ENCODE data around the gene HMGB4.

Gene HMGB4, protein sequence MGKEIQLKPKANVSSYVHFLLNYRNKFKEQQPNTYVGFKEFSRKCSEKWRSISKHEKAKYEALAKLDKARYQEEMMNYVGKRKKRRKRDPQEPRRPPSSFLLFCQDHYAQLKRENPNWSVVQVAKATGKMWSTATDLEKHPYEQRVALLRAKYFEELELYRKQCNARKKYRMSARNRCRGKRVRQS

DNA sequence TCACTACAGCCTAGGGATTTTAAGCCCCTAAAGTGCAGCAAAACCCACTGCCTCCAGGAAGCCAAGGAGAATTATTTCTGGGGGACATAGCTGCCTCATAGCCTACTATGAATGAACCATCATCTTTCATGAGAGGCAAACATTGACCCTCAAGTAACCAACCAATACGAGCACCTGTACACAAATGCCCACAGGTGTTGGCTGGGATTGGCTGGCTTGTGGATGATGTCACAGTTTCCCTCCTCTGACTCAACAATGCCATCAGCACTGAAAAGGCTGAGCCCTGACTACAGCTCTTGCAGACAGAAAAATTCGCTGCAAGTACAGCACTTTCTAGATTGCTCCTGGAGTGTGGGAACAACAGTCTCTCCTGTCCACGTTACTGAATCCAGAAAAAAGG lies at the start of gene HMGB4:
Gene HMGB4 (plus strand): TSS at position 301 of the 400 bp plus-strand sequence. CDS start 113 bp downstream, outside the sequence.
- intact Hi-C loops (cut with DNase I), result no loop called here
- DNase-seq, result no peak

DNA sequence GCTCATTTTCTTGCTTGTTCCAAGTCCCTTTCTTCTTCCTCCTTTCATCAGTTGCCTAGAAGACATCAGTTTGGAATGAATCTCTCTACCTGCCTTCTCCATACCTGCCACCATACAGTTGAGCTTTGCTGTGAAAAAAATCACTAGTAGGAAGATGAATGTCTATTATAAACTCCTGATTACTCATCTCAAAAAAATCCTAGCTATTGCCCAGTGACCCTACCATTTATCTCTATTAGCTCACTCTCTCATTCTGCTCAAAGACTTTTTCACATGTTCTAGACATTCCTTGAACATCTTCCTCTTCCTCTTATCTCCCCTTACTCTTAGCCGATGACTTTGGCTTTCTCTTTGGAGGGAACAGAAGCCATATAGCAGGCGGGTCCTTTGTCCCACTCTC lies 49.7 kb upstream of the HMGB4 start:
- intact Hi-C loops (cut with DNase I), result no loop called here
- DNase-seq, result no peak

DNA sequence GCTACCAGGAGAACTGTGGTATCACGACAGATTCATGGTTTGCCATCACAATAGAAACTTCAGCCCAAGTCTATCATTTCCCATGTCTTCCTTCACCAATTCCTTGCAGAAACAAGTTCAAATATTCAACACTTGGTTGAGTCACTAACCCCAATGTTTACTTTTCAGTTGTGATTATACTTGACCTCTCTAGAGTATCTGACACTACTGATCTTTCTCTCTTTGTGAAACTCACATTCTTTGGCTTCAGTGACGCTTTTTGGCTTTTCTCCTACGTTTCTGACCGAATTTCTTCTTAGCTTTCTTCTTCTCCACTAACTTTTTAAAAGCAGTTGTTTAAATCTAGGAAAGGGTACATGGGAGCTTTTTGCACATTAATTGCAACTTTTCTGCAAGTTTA lies 48.8 kb upstream of the HMGB4 start:
- intact Hi-C loops (cut with DNase I), result no loop called here
- no peak for DNase-seq

DNA sequence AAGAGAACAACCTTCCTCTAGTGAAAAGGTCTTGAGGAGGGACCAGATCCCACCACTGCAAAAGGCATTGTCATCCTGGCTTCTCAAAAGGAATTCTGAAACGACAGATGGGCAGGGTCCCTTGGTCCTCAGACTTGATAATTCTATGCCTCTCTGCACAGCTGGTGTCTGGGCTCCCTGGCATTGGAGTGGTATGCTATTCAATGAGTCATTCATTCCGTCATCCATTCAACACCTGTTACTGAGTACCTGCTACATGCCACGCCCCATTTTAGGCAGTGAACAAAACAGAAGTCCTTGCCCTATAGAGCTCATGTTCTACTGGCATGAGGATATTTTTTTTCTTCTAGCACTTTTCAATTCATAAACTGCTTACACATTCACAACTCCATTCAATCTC lies 45.8 kb upstream of the HMGB4 start:
- intact Hi-C loops (cut with DNase I), result no loop called here
- DNase-seq, result no peak

DNA sequence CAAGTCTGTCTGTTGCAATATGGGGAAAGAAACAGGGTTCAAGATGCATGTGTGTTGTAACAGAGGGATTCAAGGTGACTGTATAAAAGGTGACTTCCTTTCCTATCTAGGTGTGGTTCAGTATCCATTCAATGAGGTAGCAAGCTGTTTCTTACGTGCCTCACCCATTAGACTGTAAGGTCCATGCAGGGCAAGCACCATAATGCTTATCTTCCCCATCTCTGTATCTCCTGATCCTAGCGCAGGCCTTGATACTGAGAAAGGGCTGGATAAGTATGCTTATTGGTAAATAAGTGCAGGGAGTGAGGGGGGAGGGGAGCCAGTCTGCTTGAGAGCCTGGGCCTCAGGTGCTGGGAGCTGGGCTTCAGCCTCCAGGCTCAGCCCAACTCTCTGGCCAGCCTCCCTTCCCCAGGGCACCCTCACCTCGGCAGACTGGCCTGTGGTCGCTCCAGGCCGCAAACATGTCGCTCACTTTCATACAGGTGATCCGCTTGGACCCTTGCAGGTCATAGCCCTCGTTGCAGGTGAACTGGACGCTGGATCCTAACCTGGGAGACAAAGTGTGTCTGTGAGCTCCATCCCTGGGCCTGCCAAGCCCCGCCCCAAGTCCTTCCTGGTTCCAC lies 44.5 kb upstream of the HMGB4 start:
- DNase-seq, result no peak
- intact Hi-C loops (cut with DNase I), result no loop called here

DNA sequence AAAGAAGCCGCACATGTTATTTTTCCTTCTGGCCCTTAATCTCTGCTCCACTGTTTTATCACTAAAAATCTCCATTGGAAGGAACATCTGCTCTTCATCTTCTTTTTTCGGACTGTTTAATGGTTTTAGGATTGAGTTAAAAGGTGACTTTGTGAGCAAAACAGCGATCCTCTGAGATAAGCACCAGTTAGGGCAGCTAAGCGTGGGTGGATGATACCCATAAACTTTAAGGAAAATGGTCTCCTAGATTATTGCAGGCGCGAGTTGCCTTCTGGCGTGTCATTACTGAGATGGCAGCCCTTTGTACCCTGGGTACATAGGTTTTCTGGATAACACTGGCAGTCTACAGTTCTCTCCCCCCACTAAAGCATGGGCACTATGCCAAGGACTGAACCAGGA lies 44.0 kb upstream of the HMGB4 start:
- no peak for DNase-seq
- intact Hi-C loops (cut with DNase I), result no loop called here

DNA sequence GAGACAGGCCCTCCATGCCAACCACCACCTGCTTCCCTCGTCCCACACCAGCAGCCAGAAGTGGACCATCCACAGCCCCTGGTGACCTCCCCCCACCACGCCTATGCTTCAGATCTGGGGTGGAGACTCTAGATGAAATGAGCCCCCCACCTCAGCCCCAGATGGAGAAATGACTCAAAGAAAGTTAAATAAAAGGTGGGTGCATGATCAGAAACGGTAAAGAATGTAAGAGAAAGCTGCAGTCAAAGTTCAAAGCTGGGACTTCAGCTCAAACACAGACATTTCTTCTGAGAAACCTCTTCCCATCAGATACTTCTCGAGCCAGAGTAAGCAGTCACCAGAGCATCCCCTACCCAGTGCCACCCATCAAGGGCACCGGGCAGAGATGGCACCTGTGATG lies 43.1 kb upstream of the HMGB4 start:
- intact Hi-C loops (cut with DNase I), result no loop called here
- no peak for DNase-seq

DNA sequence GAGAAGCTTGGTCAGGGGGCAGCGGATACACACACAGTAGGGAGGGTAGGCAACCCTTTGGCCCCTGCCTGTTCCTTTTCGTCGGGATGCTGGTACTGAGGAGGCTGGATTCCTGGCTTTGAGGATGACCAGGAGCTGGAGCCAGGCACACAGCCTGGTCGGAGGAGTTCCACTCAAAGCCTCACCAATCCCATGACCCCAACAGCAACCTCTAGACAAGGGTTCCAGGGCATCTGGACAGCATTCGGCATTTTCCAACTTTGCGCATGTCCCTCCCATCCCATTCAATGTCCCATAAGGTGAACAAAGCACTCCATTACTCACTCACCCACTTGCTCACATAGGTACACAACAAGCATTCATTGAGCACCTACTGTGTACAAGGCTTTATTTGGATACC lies 42.6 kb upstream of the HMGB4 start:
- intact Hi-C loops (cut with DNase I), result no loop called here

DNA sequence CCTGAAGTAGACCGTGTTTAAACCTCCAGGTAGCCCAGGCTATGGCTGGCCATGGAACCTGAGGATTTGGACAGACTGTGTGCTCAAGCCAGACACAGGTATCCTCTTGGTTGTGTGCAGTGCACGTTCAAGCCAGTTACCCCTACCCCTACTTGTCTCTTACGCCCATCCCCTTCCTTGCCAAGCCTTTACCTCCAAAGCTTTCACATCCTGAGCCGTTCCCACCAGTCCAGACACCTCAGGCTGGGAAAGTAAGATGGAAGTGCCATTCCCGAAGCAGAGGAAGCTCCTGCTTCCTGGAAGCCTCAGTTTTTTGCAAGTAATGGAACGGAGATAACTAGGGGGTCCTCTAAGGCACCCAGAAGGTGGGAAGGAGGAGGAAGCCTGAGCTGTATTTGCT lies 41.5 kb upstream of the HMGB4 start:
- intact Hi-C loops (cut with DNase I), result no loop called here
- no peak for DNase-seq

More for the DNA sequence above, 42.6 kb upstream of the HMGB4 start:
- no peak for DNase-seq

DNA sequence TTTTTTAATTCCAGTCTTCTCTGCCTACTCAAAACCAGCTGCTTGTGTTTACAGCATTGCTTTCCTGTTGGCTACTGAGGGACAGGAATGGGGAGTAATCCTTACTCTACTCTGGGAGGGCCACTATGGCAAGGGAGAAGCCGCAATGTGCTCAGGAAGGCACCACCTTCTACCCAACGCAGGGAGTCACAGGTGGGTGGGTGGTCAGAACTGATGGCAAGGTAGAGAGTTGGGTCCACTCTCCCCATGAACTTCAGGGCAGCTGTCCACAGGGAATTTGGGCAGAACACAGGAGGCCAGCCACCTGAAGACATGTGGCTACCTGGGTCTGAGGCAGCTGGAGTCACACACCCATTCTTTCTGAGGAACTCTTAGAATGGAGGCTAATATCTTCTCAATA lies 40.5 kb upstream of the HMGB4 start:
- no peak for DNase-seq
- intact Hi-C loops (cut with DNase I), result no loop called here

DNA sequence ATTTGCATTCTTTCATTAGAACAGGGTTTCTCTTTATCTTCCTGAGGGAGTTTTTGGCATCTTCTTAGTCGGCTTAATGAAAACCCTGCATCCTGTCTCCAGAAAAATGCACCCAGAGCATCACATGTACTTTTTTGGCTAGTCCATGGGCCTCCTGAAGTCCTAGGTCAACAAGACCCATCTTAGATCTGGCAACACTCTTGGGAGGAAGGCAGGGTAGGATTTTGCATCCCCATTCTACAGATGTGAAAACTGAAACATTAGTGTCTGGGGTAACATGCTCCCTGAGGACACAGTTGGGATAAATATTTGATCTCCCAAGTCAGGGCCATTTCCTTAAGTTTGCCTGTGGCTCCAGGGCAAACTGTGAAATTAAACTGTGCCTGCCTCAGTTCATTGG lies 40.0 kb upstream of the HMGB4 start:
- DNase-seq, result no peak
- intact Hi-C loops (cut with DNase I), result no loop called here

DNA sequence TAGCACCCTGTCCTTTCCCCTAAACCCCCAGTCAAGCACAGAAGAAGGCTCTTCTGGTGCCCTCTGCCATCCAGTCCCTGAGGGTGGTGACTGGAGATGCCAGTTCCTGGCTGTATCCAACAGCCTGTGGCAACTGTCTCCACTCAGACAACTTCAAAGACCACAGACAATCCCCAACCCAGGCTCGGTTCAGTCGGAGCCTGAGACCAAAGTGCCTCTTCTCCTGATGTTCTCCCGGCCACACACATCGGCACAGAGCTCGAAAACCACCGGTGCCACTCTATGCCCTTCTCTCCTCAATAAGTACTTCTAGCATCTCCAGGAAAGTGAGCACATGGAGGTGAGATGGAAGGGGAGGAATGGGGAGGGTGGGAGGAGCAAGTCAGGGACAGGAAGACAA lies 39.6 kb upstream of the HMGB4 start:
- no peak for DNase-seq
- intact Hi-C loops (cut with DNase I), result no loop called here

DNA sequence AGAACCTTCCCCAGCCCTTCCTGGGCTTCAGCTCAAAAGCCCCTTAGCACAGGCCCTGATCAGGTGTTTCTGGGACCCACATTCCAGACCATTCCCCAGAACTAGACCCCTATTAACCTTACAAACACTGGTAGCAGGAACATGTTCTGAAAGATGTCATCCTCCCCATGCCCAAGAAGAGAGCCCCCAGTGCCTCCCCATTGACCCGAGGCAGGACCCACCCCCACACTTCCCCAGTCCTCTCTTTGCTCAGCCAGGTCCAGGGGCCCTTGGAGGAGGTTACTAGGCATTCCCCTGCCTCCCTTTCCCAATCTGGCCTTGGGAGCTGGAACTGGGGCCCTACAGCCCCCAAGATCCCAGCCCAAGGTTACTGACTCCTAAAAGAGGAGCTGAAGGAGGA lies 38.9 kb upstream of the HMGB4 start:
- no peak for DNase-seq
- intact Hi-C loops (cut with DNase I), result no loop called here

DNA sequence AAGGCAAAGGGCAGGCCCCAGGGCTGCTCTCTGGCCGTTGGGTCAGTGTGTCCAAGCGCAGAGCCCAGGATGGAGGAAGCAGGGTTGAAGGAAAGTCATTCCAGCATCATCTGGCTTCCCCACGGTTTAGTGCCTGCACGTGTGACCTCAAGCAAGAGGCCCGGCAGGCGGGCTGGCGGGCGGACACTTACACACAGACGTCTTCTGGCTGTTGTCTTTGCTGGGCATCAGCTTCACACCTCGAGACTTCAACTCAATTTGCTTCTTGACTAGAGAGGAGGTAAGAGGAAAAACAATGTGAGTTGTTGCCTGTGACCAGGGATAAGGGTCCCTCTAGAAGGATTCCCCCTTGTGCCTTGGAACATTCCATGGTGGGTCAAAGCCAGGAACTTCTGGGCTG lies 38.4 kb upstream of the HMGB4 start:
- no peak for DNase-seq
- intact Hi-C loops (cut with DNase I), result no loop called here

DNA sequence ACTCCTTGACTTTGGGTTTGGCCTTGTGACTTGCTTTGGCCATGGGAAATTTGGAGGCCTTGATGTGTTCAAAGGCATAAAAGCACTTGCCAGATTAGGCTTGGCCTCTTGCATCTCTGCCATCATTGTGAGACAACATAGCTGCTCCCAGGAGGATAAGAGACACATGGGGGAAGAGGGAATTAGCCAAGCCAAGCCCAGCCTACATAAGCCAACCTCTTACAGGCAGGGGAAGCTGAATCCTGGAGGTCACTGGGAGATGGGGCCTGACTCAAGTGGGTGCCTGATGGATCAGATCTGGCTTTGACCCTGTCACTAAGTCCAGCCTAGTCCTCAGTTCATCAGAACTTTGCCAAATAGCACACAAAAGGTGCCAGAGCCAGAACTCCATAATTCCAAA lies 37.6 kb upstream of the HMGB4 start:
- intact Hi-C loops (cut with DNase I), result no loop called here
- no peak for DNase-seq

DNA sequence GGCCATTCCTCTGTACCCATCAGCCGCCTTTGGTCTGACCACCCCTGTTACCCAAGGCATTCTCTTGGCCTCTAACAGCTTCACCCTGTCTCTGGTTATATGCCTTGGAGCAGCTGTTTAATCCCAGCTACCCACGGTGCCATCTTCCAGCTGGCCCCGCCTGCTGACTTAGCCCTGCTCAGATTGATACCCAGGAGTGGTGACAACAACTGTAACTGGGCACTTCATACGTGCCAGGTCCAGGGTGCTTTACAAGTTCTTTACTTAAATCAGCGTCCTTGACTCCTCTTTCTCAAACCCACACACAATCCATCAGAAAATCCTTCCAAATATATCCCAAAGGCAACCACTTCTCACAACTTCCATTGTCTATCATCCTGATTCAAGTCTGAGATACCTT lies 37.2 kb upstream of the HMGB4 start:
- DNase-seq, result no peak
- intact Hi-C loops (cut with DNase I), result no loop called here

DNA sequence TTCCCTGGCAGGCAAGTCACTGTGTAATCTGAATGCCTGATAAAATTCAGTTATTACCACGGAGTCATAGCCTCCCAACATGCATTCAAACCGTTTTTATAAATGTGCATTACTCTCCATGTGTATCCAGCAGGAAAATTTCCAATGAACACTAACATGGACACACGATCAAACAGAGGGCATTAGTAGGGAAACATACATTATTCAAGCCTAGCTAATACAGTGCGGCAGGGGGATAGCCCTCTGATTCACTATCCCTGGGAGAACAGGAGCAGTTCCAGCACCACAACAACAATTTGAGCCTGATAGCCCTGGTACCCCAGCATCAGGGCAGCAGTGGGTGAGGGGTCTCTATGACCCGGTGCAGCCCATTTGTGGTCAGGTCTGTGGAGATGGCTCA lies 35.8 kb upstream of the HMGB4 start:
- intact Hi-C loops (cut with DNase I), result no loop called here
- no peak for DNase-seq

DNA sequence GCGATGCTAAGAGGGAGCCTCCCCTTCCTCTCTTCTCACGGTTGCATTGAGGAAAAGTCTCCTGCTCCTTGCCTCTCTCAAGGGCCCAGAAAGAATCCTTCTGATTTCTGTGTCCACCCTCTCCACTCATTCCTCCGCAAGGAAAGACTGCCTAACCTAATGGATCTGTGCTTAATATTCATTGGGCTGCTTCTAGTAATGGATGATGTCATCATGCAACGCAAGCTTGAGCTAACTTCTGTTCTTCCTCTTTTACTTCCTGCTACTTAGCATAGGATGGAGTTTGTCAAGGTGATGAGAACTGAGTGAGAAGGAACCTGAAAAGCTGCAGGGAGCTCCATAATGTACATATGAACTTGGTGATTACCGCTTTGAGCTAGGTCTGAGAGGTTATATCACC lies 35.2 kb upstream of the HMGB4 start:
- intact Hi-C loops (cut with DNase I), result no loop called here
- DNase-seq, result no peak

DNA sequence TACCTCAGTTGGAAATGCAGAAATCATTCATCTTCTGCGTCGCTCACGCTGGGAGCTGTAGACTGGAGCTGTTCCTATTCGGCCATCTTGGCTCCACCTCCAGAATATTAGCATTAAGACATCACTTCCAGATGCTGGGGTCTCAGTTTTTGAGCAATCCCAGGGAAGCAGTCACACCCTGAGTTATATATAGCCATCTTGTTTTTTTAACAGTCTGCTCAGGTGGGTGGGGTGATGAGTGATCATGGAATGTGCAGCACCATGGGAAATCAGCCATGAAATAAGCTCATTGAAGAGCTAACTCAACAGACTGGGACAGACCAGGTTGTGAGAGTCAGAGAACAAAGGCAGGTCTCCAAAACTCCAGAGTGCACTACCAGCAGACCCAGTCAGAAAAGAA lies 27.0 kb upstream of the HMGB4 start:
- DNase-seq, result no peak
- intact Hi-C loops (cut with DNase I), result no loop called here

DNA sequence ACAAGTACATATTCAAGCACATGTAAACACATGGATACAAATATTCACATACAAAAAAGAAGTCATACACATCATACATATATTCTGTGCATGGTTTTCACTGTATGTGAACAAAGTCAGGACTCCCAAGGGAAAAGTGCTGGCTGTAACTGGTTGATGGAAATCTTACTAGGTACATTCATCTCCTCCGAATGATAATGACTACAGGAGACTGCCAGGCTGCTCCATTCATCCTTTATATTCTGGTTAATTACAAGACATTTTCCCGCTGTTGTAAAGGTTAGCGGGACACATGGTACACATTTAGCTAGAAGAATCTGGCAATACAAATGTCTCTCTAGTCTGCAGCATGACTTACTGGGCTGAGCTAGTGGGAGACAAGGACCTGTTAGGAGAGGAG lies 26.2 kb upstream of the HMGB4 start:
- intact Hi-C loops (cut with DNase I), result no loop called here
- DNase-seq, result no peak

DNA sequence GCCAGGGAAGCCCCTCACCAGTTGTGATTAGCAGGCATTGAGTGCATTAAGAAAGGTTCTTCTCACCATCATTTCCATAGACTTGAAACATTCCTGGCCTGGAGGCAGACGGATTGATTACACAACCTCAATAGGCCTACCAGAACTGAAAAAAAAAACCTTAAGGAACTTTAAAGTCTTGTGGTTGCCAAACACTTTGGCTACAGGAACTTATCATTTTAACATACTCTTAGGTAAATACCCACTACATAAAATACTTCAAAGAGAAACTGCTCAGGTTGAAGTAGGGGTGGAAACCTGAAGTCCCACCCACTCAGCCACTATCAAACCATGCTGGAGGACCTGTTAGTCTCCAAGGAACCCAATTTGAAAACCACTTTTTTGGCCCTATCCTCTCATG lies 22.4 kb upstream of the HMGB4 start:
- intact Hi-C loops (cut with DNase I), result no loop called here
- DNase-seq, result no peak

DNA sequence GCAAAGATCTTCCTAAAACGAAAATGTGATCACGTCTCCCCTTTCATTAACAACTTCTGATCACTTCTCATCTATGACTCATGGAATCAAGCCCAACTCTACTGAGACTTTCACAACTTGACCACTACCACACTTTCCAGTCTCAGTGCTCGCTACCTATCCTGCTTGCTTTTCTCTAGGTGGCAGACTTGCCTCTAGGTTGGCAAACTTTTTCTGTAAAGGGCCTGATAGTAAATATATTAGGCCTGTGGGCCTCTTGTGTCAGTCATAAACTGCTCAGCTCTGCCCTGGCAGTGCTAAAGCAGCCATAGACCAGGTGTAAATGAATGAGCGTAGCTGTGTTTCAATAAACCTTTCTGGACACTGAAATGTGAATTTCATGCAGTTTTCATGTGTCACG lies 21.5 kb upstream of the HMGB4 start:
- intact Hi-C loops (cut with DNase I), result no loop called here
- DNase-seq, result no peak

DNA sequence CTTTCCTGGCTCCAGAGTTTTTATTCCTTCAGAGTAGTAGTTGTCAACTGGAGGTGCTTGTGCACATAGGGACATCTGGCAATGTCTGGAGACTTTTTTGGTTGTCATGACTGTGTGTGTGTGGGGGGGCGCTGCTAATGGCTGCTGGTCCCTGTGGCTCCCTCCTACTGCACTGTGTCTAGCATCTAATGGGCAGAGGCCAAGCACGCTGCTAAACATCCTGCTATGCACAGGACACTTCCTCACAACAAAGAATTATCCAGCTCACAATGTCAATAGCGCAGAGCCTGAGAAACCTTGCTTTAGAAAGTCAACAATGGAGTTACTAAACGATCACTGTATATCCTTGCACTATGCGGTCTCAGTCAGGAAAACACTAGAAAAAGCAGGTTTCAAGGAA lies 19.7 kb upstream of the HMGB4 start:
- intact Hi-C loops (cut with DNase I), result no loop called here
- DNase-seq, result no peak

All from posterior cingulate gyrus (tissue), 11 donors.